T-cell (primary cell): ENCODE results near the gene SPATA13. TPM values are rescaled to one million over a fixed set of nuclear protein-coding genes. Genes with fewer than 3 reads are reported as not detected.

ENCODE experiments used
- ATAC-seq, 4 experiments: fragments of 200-7000 bp in 3 of 4; fragments of 150-1000 bp in 1 of 4; cut with Tn5 transposase; replicated peaks in 1 of 4; 1 replicate in 3 of 4; 2 replicates in 1 of 4; pipeline ENCODE4 v1.10.0; 2021; ENCODE audit warnings: moderate library complexity in 3 of 4, mild to moderate bottlenecking in 2 of 4, moderate number of reproducible peaks in 1 of 4
- CTCF ChIA-PET, 2 donors: fragments of 300-600 bp; sonication (Branson Sonifier 250); formaldehyde crosslinking; loops; one replicate each; lab custom pipeline; 2022; ENCODE audit warnings: antibody characterized with exemption in 2 of 2; lab: Charles Lee
- POLR2A ChIA-PET, 2 donors: fragments of 300-600 bp; sonication (Branson Sonifier 250); formaldehyde crosslinking; loops; one replicate each; lab custom pipeline; 2022; ENCODE audit warnings: antibody characterized with exemption in 2 of 2; lab: Charles Lee
- DNase-seq, 35 experiments: peaks; one replicate each; pipeline versions ENCODE4 v3.0.0 to v3.0.0-alpha.2; 2013 to 2023
- H3K27ac ChIP-seq: one replicate; pipeline ENCODE4 v1.5.1; 2013; ENCODE audit warnings: low read length
- H3K27me3 ChIP-seq, 2 experiments: replicated peaks in 1 of 2; 1 replicate in 1 of 2; 2 replicates in 1 of 2; pipeline versions ENCODE4 v1.6.1 to v1.7.0; 2013; ENCODE audit warnings: low read length in 1 of 2, mixed read lengths in 1 of 2; ENCODE audit not compliant: control insufficient read depth in 2 of 2, insufficient read depth in 2 of 2; ENCODE audit errors: extremely low read depth in 1 of 2
- H3K36me3 ChIP-seq, 2 donors: 1 replicate in 1 of 2; 2 replicates in 1 of 2; pipeline versions ENCODE4 v1.6.1 to v1.7.0; 2013; ENCODE audit warnings: low read length in 1 of 2; ENCODE audit not compliant: control insufficient read depth in 2 of 2, insufficient read depth in 1 of 2; ENCODE audit errors: extremely low read depth in 1 of 2
- H3K4me1 ChIP-seq, 2 experiments: 1 replicate in 1 of 2; 2 replicates in 1 of 2; pipeline versions ENCODE4 v1.6.1 to v1.7.0; 2013; ENCODE audit warnings: low read length in 2 of 2, mixed read lengths in 1 of 2; ENCODE audit not compliant: insufficient read depth in 2 of 2, control insufficient read depth in 1 of 2; ENCODE audit errors: extremely low read depth in 1 of 2
- H3K4me3 ChIP-seq, 2 donors: 1 replicate in 1 of 2; 2 replicates in 1 of 2; pipeline versions ENCODE4 v1.5.1 to v1.7.0; 2013; ENCODE audit warnings: mild to moderate bottlenecking in 2 of 2, low read length in 1 of 2, moderate library complexity in 1 of 2; ENCODE audit not compliant: control insufficient read depth in 1 of 2; ENCODE audit errors: extremely low read depth in 1 of 2
- H3K9me3 ChIP-seq: 2 replicates; pipeline ENCODE4 v1.7.0; 2013
- H3K27ac Mint-ChIP-seq, 2 donors: one replicate each; pipeline ENCODE4 v1.8.0; 2020 to 2021; ENCODE audit warnings: mild to moderate bottlenecking in 2 of 2, mixed read lengths in 2 of 2
- H3K27me3 Mint-ChIP-seq, 2 donors: one replicate each; pipeline ENCODE4 v1.8.0; 2021 to 2022; ENCODE audit warnings: mixed read lengths in 2 of 2
- H3K36me3 Mint-ChIP-seq: one replicate; pipeline ENCODE4 v1.8.0; 2021; ENCODE audit warnings: mixed read lengths
- H3K4me1 Mint-ChIP-seq, 3 donors: one replicate each; pipeline ENCODE4 v1.8.0; 2020 to 2022; ENCODE audit warnings: mixed read lengths in 3 of 3, mild to moderate bottlenecking in 1 of 3
- H3K4me3 Mint-ChIP-seq, 3 donors: one replicate each; pipeline ENCODE4 v1.8.0; 2020 to 2022; ENCODE audit warnings: mild to moderate bottlenecking in 3 of 3, mixed read lengths in 3 of 3, moderate library complexity in 3 of 3
- H3K9me3 Mint-ChIP-seq, 3 donors: one replicate each; pipeline ENCODE4 v1.8.0; 2020 to 2022; ENCODE audit warnings: mixed read lengths in 3 of 3
- WGBS: methylation state at CpG from one replicate; pipeline ENCODE4 v1.1.5; 2013; ENCODE audit warnings: missing lambda C conversion rate; ENCODE audit not compliant: insufficient coverage; 5-methylcytosine and 5-hydroxymethylcytosine counted together
- total RNA-seq, 35 experiments: library from RNA in 6 of 35; stranded (reverse) in 6 of 35; fragments of 120-200 nt in 1 of 35; gene quantifications; one replicate each; pipeline versions ENCODE4 v1.2.1 to v1.2.4 and lab custom pipeline; 2013 to 2026

SPATA13 gene
- total RNA-seq, 5 donors from 2014 or later (not counting 1 experiment from before 2014, with no cell fraction given) = 90.3 to 109 (median 104) TPM

GRCh38 chr13:24353736-24354135, 193.2 kb downstream of the SPATA13 start:
- CTCF ChIA-PET = no interaction called here
- no peak overlapping the region for H3K4me3 Mint-ChIP-seq

GRCh38 chr13:24355103-24355502, 194.6 kb downstream of the SPATA13 start:
- Mint-ChIP-seq H3K9me3 (no peaks in the 10 kb centered on the region), H3K36me3 (no peaks in the 10 kb centered on the region), H3K4me1 (no peaks in the 10 kb centered on the region), H3K4me3 (no peak overlapping the region), H3K27ac (no peak overlapping the region), H3K27me3 (no peaks in the 10 kb centered on the region)
- ATAC-seq (no peak), DNase-seq (no peak)
- Histone ChIP-seq H3K4me3 (no peak overlapping the region), H3K27ac (no peak overlapping the region), H3K4me1 (no peaks in the 10 kb centered on the region), H3K9me3 (no peaks in the 10 kb centered on the region), H3K36me3 (no peaks in the 10 kb centered on the region), H3K27me3 (no peaks in the 10 kb centered on the region)
- ChIA-PET POLR2A (no interaction called here), CTCF (no interaction called here)
- 99% methylated on average over 10 of the region's 13 CpGs for WGBS

More at GRCh38 chr13:24353736-24354135, 193.2 kb downstream of the SPATA13 start:
- Mint-ChIP-seq H3K9me3 (no peaks in the 10 kb centered on the region), H3K36me3 (no peaks in the 10 kb centered on the region), H3K27me3 (no peaks in the 10 kb centered on the region), H3K27ac (no peak overlapping the region), H3K4me1 (no peaks in the 10 kb centered on the region)
- Histone ChIP-seq H3K4me3 (no peak overlapping the region), H3K36me3 (no peaks in the 10 kb centered on the region), H3K27ac (no peak overlapping the region), H3K27me3 (no peaks in the 10 kb centered on the region), H3K4me1 (no peaks in the 10 kb centered on the region), H3K9me3 (no peaks in the 10 kb centered on the region)
- whole genome bisulfite sequencing = no CpG with 5 or more reads among the region's 1 CpG
- no peak for DNase-seq
- POLR2A ChIA-PET = no interaction called here
- ATAC-seq = no peak

GRCh38 chr13:24356270-24356669, 195.8 kb downstream of the SPATA13 start:
- Histone ChIP-seq H3K4me1 (no peaks in the 10 kb centered on the region), H3K4me3 (no peak overlapping the region), H3K27ac (no peak overlapping the region), H3K9me3 (no peaks in the 10 kb centered on the region), H3K36me3 (no peaks in the 10 kb centered on the region), H3K27me3 (no peaks in the 10 kb centered on the region)
- no peaks in the 10 kb centered on the region for H3K36me3 Mint-ChIP-seq
- no peak overlapping the region for H3K4me3 Mint-ChIP-seq
- ChIA-PET POLR2A (no interaction called here), CTCF (no interaction called here)
- no peaks in the 10 kb centered on the region for H3K27me3 Mint-ChIP-seq
- no peak overlapping the region for H3K27ac Mint-ChIP-seq
- no peaks in the 10 kb centered on the region for H3K9me3 Mint-ChIP-seq
- 97% methylated on average over 6 of the region's 7 CpGs for WGBS
- DNase-seq (no peak), ATAC-seq (no peak)
- no peaks in the 10 kb centered on the region for H3K4me1 Mint-ChIP-seq

Other genes starting within 250 kb of the SPATA13 start
- gene C1QTNF9, start 148.9 kb downstream of the SPATA13 start, total RNA-seq = under 1 TPM in 1 of 5 donors, not detected in 4; 0.23 TPM